ENCODE data around the gene LINC00632.

The LINC00632 gene

DNA sequence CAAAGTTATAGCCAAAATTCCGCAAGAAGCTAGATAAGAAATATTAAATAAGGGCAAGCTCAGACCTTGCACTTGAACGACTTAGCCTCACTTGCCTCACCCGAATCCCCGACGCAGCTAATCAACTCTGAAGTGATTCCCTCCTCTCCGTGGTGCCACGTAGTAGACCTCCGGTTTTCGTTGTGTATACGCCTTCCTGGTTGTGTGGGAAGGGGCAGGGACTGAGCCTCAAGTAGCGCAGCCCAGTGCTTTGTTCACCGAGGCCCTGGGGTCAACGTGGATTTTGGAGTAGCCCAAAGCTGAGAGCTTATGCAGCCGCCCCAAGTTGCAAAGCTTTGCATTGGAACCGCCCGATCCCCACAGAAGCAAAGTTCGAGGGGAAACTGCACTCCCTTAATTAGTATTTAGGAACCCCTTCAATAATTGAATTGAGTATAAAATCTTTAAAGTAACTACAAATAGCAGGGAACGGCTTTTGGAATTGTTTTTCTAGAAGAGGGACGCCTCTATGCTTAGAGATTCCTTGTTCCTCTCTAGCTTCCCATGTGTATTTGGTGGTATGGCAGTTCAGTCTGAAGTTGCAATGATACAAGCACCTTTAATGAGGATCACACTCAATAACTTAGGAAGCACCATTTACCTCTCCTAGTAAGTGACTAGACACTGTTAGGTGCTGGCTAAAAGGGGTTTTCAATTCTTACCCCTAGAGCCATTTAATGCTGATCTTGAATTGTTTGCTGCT, 55.7 kb downstream of the LINC00632 start:
- DNase-seq, result no peak

GRCh38 chrX:140766024-140766611, 56.6 kb downstream of the LINC00632 start:
- peak; percentile 48 for DNase-seq

GRCh38 chrX:140767646-140768045, 58.1 kb downstream of the LINC00632 start:
- no peak for DNase-seq

DNA sequence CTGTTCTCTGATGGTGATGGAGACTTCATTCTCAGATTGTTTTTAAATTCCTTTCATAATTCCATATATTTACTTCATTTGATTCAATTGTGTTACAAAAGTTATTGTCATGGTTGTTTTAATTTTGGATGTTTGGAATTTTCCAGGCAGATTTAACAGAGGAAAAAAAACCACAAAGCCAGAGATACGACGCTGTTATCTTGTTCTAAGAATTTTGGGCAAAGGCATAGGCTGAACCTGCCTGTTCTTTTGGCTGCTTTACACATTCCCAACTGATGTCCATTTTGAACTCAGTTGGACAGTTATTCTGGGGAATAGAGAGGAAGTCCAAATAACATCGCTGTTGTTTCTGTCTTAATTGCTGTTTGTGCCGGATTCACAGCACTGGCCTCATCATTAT, 65.7 kb downstream of the LINC00632 start:
- no peak for DNase-seq

DNA sequence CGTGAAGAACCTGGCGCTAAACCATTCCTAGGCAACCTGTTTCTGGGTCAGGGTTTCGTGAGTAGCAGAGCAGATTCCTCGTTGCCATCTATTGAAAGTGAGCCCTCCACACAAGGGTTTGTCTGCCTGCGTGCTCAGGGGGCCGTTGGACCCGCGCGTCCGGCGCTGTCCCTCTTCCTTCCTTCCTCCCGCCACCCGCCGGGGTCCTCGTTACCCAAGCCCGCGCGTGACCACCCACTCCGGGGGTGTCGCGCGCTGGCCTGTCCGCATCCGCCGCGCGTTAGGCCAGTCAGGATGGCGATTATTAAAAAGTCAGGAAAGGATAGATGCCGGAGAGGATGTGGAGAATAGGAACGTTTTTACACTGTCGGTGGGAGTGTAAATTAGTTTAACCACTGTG, 66.8 kb downstream of the LINC00632 start:
- no peak for DNase-seq

DNA sequence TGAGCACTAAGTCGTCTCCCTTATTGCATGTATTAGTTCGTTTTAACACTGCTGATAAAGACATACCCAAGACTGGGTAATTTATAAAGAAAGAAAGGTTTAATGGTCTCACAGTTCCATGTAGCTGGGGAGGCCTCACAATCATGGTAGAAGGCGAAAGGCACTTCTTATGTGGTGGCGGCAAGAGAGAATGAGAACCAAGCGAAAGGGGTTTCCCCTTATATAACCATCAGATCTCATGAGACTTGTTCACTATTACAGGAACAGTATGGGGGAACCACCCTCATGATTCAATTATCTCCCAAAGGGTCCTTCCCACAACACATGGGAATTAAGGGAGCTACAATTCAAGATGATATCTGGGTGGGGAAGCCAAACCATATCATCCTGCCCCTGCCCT, 85.1 kb downstream of the LINC00632 start:
- DNase-seq, result no peak

- no peak for DNase-seq
These were observed 89.7 kb downstream of the LINC00632 start for GRCh38 chrX:140799216-140799615.

DNA sequence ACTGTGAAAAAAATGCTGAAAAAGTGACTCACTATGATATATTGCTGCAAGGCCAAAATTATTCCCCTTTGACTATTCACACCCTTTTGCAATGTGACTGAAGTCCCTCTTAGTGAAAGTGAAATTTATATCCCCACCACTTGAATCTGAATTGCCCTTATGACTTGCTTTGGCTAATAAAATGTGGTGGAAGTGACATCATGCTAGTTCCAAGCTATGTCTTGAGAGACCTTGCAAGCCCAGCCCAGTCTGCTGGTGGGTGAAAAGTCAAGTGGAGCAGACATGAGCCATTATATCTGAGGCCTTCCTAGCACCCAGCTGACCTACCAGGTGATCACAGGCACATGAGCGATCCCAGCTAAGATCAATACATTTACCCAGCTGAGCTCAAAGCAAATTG, 94.7 kb downstream of the LINC00632 start:
- no peak for DNase-seq

GRCh38 chrX:140815868-140816267, 106.3 kb downstream of the LINC00632 start:
- DNase-seq, result no peak

- DNase-seq, result no peak
These were observed 108.4 kb downstream of the LINC00632 start for GRCh38 chrX:140817943-140818342.

DNA sequence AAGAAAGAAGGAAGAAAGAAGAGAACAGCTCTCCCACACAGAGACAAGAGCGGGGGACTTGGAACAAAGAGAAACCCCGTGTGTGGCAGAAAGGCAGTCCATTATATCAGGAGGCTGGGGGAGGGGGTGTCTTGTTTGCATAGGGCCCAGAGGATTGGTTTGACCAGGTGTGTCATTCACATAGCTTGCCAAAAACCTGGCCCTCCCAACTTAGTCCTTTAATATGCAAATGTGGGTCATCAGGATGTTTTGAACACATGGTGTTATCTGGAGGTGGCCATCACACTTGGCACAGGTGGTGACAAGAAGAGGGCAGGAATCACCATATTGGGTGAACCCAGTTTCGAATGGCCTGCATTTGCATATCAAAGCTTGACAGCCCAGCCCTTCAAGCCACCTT, 111.7 kb downstream of the LINC00632 start:
- no peak for DNase-seq

GRCh38 chrX:140822184-140822583, 112.6 kb downstream of the LINC00632 start:
- no peak for DNase-seq

- no peak for DNase-seq
These were observed 113.3 kb downstream of the LINC00632 start for GRCh38 chrX:140822861-140823260.

GRCh38 chrX:140836874-140837273, 127.3 kb downstream of the LINC00632 start:
- no peak for DNase-seq

Measured in CD4-positive, alpha-beta T cell treated with Interleukin-21 for 1 hour (primary cell).